Pancreas (tissue), 10 donors: ENCODE results near the gene TRIM47. TPM values are rescaled to one million over a fixed set of nuclear protein-coding genes. Genes with fewer than 3 reads are reported as not detected.

Experiments
- ATAC-seq, 4 donors: fragments of 200-7000 bp; cut with Tn5 transposase; one replicate each; pipeline versions ENCODE4 v1.8.0 to v1.9.1; 2020; ENCODE audit warnings: mild to moderate bottlenecking in 4 of 4, moderate library complexity in 4 of 4
- DNase-seq, 6 donors: peaks; one replicate each; pipeline ENCODE4 v3.0.0-alpha.2; 2020
- FAIRE-seq: peaks from 2 replicates; lab custom pipeline; 2012; peaks lifted over from hg19 to GRCh38; lab: Jason Lieb, UNC
- H3K27ac ChIP-seq, 4 donors: fragments of 200-600 bp; sonication (generic); 1 replicate in 3 of 4; 2 replicates in 1 of 4; pipeline versions ENCODE4 v1.5.0 to v1.8.0; 2020
- H3K27me3 ChIP-seq, 4 donors: fragments of 200-600 bp; one replicate each; pipeline ENCODE4 v1.8.0; 2021
- H3K36me3 ChIP-seq, 3 donors: fragments of 200-600 bp; sonication (generic) in 1 of 3; one replicate each; pipeline versions ENCODE4 v1.5.0 to v1.8.0; 2020 to 2021
- H3K4me1 ChIP-seq, 3 donors: fragments of 200-600 bp; one replicate each; pipeline ENCODE4 v1.8.0; 2021
- H3K4me3 ChIP-seq, 4 donors: fragments of 200-600 bp; sonication (generic) in 2 of 4; one replicate each; pipeline versions ENCODE4 v1.5.0 to v1.8.0; 2020 to 2021
- H3K9me3 ChIP-seq, 4 donors: fragments of 200-600 bp; one replicate each; pipeline ENCODE4 v1.8.0; 2021
- WGBS, 2 donors: extraction: QIAGEN DNeasy Blood & Tissue Kit; methylation state at CpG; one replicate each; pipeline ENCODE4 v1.1.7; 2013; 5-methylcytosine and 5-hydroxymethylcytosine counted together
- intact Hi-C, 3 donors: fragments of 100-400 bp; cut with DNase I; formaldehyde crosslinking; loops; one replicate each; pipeline versions ENCODE4 v1.11.1 to v1.14.2; 2022
- polyA plus RNA-seq, 2 donors: library from polyadenylated mRNA; stranded (reverse); fragments of 200-250 nt; gene quantifications; one replicate each; pipeline ENCODE4 v1.2.3, GENCODE V29; 2013
- total RNA-seq, 6 donors: library from RNA; stranded (reverse); fragmentation: NEBNext Ultra II Directional in 4 of 6; extraction: Animal tissue kit (Norgen Biotek cat#: 25700) in 4 of 6; gene quantifications; one replicate each; pipeline versions ENCODE4 v1.2.1 to v1.2.4, GENCODE V29; 2021 to 2023
- TF ChIP-seq, protein P1 (sequence below), 4 donors: fragments of 200-600 bp; sonication (generic) in 3 of 4; IDR thresholded peaks; one replicate each; pipeline versions ENCODE4 v1.5.0 to v1.8.0; 2021; ENCODE audit warnings: antibody characterized with exemption in 4 of 4
- donor health status: healthy with polysubstance abuse.
- donor health status: DM: no; HTN: no; CAD: no; lungs with moderate emphysema.
- donor health status: DM: no; HTN: no; CAD: no.
- donor health status: control.
- donor health status: control.
- donor health status: Bipolar disorder and iron deficiency.
- donor health status: DM: yes; HTN: yes; CAD: no.
- donor health status: DM: no; HTN: no; CAD: no.
- donor health status: DM: no; HTN: no; CAD: no.
- donor health status: DM: yes; HTN: yes; CAD: no.

Gene TRIM47
- total and polyA plus RNA-seq, 8 donors = 4.2 to 58.2 (median 28.9) TPM

GRCh38 chr17:75839942-75840798, 38.2 kb downstream of the TRIM47 start:
- peak in 1 of 6 donors; percentile 72 for DNase-seq
- TF ChIP-seq, protein P1, sequence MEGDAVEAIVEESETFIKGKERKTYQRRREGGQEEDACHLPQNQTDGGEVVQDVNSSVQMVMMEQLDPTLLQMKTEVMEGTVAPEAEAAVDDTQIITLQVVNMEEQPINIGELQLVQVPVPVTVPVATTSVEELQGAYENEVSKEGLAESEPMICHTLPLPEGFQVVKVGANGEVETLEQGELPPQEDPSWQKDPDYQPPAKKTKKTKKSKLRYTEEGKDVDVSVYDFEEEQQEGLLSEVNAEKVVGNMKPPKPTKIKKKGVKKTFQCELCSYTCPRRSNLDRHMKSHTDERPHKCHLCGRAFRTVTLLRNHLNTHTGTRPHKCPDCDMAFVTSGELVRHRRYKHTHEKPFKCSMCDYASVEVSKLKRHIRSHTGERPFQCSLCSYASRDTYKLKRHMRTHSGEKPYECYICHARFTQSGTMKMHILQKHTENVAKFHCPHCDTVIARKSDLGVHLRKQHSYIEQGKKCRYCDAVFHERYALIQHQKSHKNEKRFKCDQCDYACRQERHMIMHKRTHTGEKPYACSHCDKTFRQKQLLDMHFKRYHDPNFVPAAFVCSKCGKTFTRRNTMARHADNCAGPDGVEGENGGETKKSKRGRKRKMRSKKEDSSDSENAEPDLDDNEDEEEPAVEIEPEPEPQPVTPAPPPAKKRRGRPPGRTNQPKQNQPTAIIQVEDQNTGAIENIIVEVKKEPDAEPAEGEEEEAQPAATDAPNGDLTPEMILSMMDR (IDR thresholded peaks at IDR 0.05) = no peak
- Histone ChIP-seq H3K4me1 (peaks cover 4 to 10% (median 6%) of the 10 kb centered on the region in 3 donors), H3K4me3 (no peak overlapping the region), H3K9me3 (no peaks in the 10 kb centered on the region), H3K27me3 (no peaks in the 10 kb centered on the region), H3K27ac (no peak overlapping the region), H3K36me3 (no peaks in the 10 kb centered on the region)
- no peak for ATAC-seq
- intact Hi-C loops = no loop called here
- 91 to 94% methylated on average over 34 to 36 of the region's 36 CpGs for WGBS, 2 donors
- FAIRE-seq = no peak

DNA sequence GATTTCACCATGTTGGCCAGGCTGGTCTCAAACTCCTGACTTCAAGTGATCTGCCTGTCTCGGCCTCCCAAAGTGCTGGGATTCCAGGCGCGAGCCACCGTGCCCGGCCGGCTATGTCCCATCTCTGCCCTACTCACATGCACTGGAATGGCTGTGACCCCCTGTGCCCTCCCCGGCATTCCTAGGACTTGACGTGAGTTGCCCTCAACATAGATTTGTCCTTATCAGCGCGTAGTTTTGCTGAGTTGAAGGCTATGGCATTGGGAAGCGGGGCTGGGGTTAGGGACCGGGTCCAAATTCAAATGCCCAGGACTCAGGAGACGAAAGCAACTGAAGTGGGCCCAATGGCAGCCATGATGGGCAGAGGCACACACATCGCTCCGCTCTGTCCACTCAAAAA, 40.0 kb downstream of the TRIM47 start:
- TF ChIP-seq, protein P1 (IDR thresholded peaks at IDR 0.05) = no peak
- no peak for ATAC-seq
- DNase-seq = peak in 1 of 6 donors; percentile 35
- intact Hi-C loops = no loop called here
- no peak overlapping the region for H3K27ac ChIP-seq
- no peaks in the 10 kb centered on the region for H3K27me3 ChIP-seq
- WGBS, 2 donors = 89 to 91% methylated on average over 15 of the region's 15 CpGs
- H3K36me3 ChIP-seq = no peaks in the 10 kb centered on the region
- no peaks in the 10 kb centered on the region for H3K4me1 ChIP-seq
- FAIRE-seq = no peak
- no peak overlapping the region for H3K4me3 ChIP-seq
- no peaks in the 10 kb centered on the region for H3K9me3 ChIP-seq

- H3K36me3 ChIP-seq = no peaks in the 10 kb centered on the region
- TF ChIP-seq, protein P1 (IDR thresholded peaks at IDR 0.05) = no peak
- FAIRE-seq = no peak
- H3K4me1 ChIP-seq = no peaks in the 10 kb centered on the region
- DNase-seq = peak in 1 of 6 donors; percentile 39
- no peak overlapping the region for H3K4me3 ChIP-seq
- intact Hi-C loops = no loop called here
- no peaks in the 10 kb centered on the region for H3K27me3 ChIP-seq
- H3K9me3 ChIP-seq = no peaks in the 10 kb centered on the region
- ATAC-seq = no peak
- H3K27ac ChIP-seq = no peak overlapping the region
- 80 to 81% methylated on average over 7 of the region's 7 CpGs for WGBS, 2 donors
Observed at GRCh38 chr17:75837899-75838298, 40.5 kb downstream of the TRIM47 start.

- Histone ChIP-seq H3K4me3 (no peak overlapping the region), H3K36me3 (no peaks in the 10 kb centered on the region), H3K27me3 (no peaks in the 10 kb centered on the region), H3K9me3 (no peaks in the 10 kb centered on the region), H3K27ac (no peak overlapping the region), H3K4me1 (no peaks in the 10 kb centered on the region)
- FAIRE-seq = no peak
- 90% methylated on average over 9 of the region's 9 CpGs for WGBS, 2 donors
- no peak for ATAC-seq
- TF ChIP-seq, protein P1 (IDR thresholded peaks at IDR 0.05) = no peak
- DNase-seq = peak in 1 of 6 donors; percentile 39
- intact Hi-C loops = no loop called here
Observed at GRCh38 chr17:75836605-75837004, 41.8 kb downstream of the TRIM47 start.

DNA sequence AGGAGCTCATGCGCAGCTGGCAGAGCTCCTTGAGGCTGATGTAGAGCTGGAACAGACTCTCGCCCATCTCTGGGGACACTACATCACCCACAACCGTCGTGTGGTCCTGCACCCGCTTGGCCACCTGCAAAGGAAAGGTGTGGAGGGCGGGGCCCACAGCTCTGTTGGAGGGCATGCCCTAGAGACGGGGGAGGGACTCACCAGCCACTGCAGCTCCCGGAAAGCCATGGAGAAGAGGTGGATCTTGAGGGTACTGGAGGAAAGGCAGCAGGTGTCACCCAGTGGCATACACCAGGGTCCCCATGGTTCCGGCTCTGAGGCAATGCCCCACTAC, 42.8 kb downstream of the TRIM47 start:
- FAIRE-seq (no peak), ATAC-seq (no peak), DNase-seq (peak in 1 of 6 donors; percentile 63)
- H3K4me1 ChIP-seq = no peaks in the 10 kb centered on the region
- H3K36me3 ChIP-seq = no peaks in the 10 kb centered on the region
- TF ChIP-seq, protein P1 (IDR thresholded peaks at IDR 0.05) = no peak
- no peaks in the 10 kb centered on the region for H3K9me3 ChIP-seq
- H3K27me3 ChIP-seq = no peaks in the 10 kb centered on the region
- H3K4me3 ChIP-seq = no peak overlapping the region
- intact Hi-C loops = no loop called here
- no peak overlapping the region for H3K27ac ChIP-seq
- 88 to 90% methylated on average over 9 of the region's 9 CpGs for WGBS, 2 donors
